GM10266 (cell line): ENCODE results near the gene PILRB.
A peak's percentile ranks its signal among the peaks of the same experiment; 100 is the strongest.
"Not testable (repeated sequence)": the region's sequence is repeated elsewhere in the genome, so short reads cannot be mapped to it uniquely, and the experiment has no call there.

Experiments used
- DNase-seq: peaks from one replicate; pipeline ENCODE4 v3.0.0; 2012; ENCODE audit errors: extremely low spot score
- CTCF ChIP-seq: IDR thresholded peaks from 2 replicates; pipeline ENCODE4 v1.5.1; 2012; ENCODE audit warnings: mild to moderate bottlenecking, low read depth; ENCODE audit not compliant: control insufficient read depth, insufficient read depth; ENCODE audit errors: missing control alignments

The PILRB gene

GRCh38 chr7:100345288-100345672 is 12.6 kb upstream of the PILRB start:
- TF ChIP-seq CTCF, result peak; percentile 40
- not testable (repeated sequence) for DNase-seq

- TF ChIP-seq CTCF, result no peak
- DNase-seq, result no peak
Observed at GRCh38 chr7:100346921-100347320, 11.0 kb upstream of the PILRB start.

- DNase-seq, result no peak
Observed at GRCh38 chr7:100348805-100349204, 9.1 kb upstream of the PILRB start.

GRCh38 chr7:100349757-100350156 is 8.2 kb upstream of the PILRB start:
- DNase-seq, result no peak
- no peak for TF ChIP-seq CTCF

More at GRCh38 chr7:100348805-100349204, 9.1 kb upstream of the PILRB start:
- TF ChIP-seq CTCF, result no peak

- DNase-seq, result no peak
- TF ChIP-seq CTCF, result no peak
Observed at GRCh38 chr7:100351657-100352058, 6.3 kb upstream of the PILRB start.

- DNase-seq, result not testable (repeated sequence)
Observed at GRCh38 chr7:100352230-100352781, 5.6 kb upstream of the PILRB start.

GRCh38 chr7:100352984-100353684 is 4.8 kb upstream of the PILRB start:
- no peak for TF ChIP-seq CTCF
- no peak for DNase-seq

GRCh38 chr7:100353685-100354330 is 4.1 kb upstream of the PILRB start:
- no peak for TF ChIP-seq CTCF
- no peak for DNase-seq
